Mammary epithelial cell (primary cell): ENCODE results near the gene IPCEF1.

Source experiments
- CTCF ChIP-seq, 2 donors: IDR thresholded peaks in 1 of 2; conservative IDR thresholded peaks in 1 of 2; 2 replicates each; pipeline ENCODE4 v1.5.1; 2011 to 2012; ENCODE audit warnings: inconsistent platforms in 2 of 2, low read length in 2 of 2, mild to moderate bottlenecking in 2 of 2, control low read depth in 1 of 2, low read depth in 1 of 2; ENCODE audit not compliant: insufficient read depth in 1 of 2; ENCODE audit errors: extremely low read depth in 1 of 2
- EZH2 ChIP-seq: IDR thresholded peaks from 2 replicates; pipeline ENCODE4 v1.6.1; 2012; ENCODE audit warnings: low read length, inconsistent platforms, borderline replicate concordance

DNA sequence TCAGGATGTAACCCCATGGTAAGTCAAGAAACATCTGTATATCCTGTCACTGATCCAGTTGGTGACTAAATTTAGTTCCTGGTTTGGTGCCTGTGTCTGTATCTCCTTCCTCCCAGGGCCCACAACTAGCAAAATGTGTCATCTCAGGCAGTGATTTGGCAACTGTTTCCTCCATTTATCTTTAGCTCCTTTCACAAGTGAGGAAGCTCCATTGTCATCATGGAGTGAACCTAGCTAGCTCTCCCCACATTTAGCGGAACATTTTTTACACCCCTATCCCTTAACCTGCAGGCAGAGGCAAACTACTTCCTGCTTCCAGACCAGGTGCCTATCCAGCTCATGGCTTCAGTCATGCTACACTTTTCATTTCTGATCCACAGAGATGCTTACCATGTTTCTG is 99.5 kb downstream of the IPCEF1 start:
- no peak for TF ChIP-seq CTCF (conservative IDR thresholded peaks at IDR 0.05 in 1 of 2, IDR thresholded peaks at IDR 0.05 in 1 of 2; ENCODE audit: extremely low read depth in 1 of 2, insufficient read depth in 1 of 2, low read depth in 1 of 2, low read length in 2 of 2)
- no peak for TF ChIP-seq EZH2
